Activated CD4-positive, alpha-beta T cell treated with anti-CD3 and anti-CD28 coated beads, Interleukin-2, amount 50 U/mL, for 16 hours (primary cell): Measurements from ENCODE around the gene RACK1.
A peak's percentile ranks its signal among the peaks of the same experiment; 100 is the strongest.

ENCODE experiments used
- DNase-seq: peaks from one replicate; pipeline ENCODE4 v3.0.0-alpha.2; 2020

The RACK1 gene

DNA sequence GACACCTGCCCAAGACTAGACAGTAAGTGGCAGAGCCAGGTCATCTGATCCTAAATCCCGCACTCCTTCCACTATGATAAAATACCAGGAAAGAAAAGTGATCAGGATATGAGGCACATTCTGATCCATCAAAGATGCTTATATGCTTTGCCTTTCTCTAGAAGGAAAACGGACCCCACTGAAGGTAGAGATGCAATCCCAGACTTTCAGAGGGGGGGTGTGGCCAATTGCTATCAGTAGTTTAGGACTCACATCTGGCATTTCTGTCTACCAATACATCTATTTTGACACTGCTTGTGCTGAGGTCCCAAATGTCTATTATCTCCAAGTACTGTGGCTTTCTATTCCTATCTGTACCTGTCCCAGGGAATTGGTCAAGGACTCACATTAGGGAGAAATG is 15.6 kb upstream of the RACK1 start:
- DNase-seq, result no peak

DNA sequence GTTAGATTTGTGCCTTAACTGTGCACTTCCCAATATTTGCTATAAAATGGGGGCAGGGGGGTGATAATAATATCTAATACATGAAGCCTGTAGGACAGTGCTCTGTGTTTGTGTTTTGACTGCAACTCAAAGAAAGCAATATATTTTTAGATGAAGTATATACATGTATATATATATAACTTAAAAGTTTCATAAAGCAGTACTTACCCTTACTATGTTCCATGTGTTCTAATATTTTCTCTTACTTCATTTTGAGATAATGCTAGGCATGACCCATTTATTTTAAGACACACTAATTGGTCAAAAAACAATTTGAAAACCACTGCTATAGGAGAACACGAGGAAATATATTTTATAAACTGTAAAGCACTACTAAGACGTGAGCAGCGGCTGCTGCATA is 14.9 kb upstream of the RACK1 start:
- no peak for DNase-seq

DNA sequence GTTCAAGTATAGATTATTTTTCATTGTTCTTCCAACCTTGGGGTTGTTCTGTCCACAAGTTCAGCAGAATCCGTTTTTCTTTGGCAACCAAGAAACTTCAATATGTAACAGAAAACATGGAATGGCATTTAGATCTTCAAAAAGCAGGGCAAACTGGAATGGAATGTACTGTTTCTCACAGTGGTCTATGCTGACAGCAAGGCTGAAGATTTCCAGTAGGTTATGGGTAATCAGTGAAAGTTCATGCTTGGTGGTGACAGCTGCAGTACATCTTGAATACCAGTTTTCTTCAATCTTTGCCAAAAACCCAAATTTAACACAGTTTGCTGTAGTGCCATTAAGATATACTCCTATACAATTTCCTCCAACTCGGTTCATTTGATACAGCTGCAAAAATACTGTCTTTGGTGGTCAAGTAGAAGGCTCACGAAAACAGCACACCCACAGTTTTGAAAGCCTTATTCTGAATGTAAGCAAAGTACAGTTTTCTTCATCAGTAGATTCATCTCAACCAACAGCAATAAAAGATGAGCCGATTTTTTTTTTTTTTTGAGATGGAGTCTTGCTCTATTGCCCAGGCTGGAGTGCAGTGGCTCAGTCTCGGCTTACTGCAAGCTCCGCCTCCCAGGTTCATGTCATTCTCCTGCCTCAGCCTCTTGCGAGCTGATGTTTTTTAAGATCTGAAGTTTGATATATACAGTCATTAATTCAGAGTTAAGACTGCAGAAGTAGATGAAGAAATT is 12.3 kb upstream of the RACK1 start:
- no peak for DNase-seq

DNA sequence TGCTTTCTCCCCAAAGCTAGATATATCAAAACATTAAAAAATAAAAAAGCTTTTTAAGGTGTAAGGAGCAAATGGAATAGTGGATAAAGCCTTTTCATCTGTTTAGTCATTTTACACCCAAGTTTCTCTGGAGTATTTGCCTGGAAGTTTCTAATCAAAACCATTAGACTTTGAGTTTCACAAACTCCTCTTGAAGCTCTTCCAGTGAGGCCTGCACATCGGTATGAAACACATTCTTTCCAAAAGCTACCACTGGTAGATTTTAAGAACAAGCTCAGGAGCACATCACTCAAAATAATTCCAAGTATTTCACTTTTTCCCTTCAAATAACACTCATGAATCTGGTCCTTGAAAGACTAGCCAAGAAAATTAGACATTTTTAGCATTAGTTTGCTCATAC is 11.6 kb upstream of the RACK1 start:
- DNase-seq, result no peak

DNA sequence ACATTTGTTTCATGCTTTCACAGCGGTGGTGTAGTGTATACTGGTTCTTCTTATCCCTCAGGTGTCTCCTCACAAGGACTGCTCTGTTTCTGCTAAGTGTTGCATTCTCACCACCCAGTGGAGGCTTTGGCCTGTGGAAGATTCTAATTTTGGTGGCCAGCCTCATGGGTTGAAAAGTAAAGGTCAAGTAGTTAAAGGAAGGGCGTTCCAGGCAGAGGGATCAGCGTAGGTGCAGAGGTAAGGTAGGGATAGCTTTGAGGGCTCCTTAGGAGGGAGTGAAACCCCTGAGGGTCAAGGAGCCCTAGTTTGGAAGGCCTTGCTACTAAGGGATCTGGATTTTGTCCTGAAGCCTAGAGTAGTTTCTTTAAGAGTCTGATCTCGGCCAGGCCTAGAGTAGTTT is 4.6 kb upstream of the RACK1 start:
- no peak for DNase-seq

DNA sequence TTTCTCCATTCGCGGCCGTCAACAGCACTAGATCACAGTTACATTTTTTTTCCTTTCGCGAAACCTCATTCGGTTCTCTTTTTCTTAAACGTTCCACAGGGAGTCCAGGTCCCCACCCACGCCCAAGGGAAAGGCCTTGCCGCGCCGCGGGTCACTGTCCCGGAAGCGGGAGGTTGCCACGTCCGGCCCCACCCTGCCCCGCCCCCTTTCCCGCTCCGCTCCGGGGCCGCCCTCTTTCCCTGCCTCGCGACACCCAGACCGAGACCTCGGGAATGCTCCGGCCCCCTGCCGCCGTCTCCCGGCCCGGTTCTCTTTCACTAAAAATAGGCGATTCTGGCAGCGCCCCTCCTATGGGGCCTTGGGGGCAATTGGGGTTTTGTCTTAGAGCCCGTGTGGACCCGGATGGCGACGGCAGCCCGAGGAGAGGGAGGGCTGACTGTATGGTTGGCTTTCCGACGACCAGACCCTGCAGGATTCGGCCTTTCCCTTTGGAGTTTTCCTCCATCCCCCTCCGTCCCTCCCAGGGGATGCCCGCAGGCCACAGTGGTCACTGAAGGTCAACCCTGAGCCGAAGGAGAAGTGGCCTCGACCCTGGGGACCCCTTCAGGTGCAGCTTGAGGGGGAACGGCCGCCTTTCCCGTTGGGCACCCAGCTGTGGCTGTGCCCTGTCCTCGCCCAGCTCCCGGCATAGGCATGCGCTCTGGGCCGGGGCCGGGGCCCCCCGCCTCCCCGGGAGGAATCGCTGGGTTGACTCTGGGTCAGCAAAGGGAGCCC is 2.8 kb upstream of the RACK1 start:
- DNase-seq, result peak; percentile 87

DNA sequence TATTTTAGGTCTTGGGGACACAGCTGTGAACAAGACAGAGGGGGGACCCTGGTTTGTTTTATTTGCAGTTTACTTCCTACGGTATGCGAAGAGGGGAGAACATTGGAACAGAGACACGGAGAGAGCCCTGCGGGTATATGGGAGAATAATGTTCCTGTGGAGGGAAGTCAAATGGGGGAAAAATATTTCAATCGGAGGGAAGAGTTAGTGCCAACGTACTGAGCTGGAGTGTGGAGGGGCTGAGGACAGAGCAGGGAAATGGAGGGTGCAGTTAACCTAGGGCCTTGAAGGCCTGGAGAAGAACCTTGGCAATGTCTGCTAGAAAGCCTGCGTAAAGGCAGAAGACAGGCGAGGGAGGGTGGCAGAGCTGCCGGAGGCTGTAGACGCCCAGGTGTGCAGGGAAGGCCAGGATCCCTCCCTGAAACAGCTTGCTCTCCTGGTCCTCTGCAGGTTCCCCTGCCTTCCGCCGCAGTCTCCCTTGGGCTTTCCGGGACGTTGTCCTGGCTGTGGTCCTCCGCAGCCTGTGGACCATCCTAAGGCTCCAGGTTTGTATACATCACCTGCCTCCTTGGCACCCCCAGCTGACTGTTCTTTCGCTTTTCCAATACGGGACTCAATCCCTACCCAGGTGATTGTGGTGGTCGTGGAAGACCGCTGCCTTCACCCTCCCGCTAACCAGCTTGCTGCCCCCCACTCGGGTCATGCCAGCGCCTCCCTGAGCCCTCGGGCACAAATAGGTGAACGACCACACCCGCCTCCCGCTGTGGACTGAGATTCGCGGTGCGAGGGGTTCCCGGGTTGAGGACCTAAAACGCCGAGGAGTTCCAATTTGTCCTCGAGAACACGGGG is 1.9 kb upstream of the RACK1 start:
- no peak for DNase-seq

DNA sequence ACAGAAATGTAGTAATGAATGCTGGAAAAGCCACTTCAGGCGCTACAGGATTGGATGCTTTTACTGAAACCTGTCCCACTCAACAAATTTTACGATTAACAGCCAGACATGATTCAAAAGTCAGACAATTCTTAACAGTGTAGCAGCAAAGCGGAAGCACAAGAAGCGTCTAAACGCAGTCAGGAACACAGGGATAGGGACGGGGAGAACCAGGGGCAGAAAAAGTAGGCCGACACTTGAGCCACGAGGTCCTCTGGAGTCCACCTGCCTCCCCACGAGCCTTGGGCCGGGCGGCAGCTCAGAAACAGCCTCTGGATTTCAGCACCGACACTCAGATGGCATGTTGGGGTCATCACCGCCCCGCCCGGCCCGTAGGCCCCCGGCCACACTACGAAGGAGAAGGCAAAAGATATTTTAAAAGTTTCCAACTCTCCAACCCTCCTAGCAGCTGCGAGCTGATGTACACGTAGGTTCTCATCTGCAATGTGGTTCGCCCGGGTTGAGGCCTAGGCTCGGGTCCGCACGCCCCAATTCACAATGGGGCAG is 615 bp downstream of the RACK1 start:
- DNase-seq, result no peak

DNA sequence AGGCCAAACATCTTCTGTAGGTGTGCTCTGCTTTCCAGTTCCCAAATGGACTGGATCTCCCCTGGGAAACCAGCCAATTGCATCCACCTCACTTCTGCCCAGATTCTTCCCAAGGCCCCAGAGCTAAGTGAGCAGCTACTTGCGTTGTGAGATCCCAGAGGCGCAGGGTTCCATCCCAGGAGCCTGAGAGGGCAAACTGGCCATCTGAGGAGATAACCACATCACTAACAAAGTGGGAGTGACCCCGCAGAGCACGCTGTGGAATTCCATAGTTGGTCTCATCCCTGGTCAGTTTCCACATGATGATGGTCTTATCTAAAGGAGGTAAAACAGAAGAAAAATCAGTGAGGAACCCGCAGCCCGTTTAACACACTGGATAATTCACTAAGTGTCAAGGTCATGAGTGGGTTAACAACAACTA is 1.7 kb downstream of the RACK1 start:
- DNase-seq, result no peak

DNA sequence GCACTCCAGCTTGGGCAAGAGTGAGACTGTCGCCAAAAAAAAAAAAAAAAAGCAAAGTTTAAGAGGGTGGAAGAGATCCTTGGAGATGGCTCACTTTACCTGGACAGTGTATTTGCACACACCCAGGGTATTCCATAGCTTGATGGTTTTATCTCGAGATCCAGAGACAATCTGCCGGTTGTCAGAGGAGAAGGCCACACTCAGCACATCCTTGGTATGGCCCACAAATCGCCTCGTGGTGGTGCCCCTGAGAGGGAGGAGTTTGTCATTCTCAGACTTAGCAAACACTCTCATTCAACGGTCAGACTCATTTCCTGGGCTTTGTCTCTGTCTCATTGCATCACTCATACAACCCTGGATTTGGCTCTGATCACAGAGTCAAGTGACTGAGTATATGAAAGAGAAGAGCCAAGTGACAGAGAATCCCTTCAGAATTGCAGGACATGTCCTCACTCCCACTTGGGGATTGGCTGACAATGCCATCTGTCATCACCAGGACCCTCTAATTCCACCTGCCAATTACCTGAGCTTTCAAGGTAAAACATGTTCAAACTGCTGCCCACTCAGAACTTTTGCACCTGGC is 2.2 kb downstream of the RACK1 start:
- peak; percentile 89 for DNase-seq

DNA sequence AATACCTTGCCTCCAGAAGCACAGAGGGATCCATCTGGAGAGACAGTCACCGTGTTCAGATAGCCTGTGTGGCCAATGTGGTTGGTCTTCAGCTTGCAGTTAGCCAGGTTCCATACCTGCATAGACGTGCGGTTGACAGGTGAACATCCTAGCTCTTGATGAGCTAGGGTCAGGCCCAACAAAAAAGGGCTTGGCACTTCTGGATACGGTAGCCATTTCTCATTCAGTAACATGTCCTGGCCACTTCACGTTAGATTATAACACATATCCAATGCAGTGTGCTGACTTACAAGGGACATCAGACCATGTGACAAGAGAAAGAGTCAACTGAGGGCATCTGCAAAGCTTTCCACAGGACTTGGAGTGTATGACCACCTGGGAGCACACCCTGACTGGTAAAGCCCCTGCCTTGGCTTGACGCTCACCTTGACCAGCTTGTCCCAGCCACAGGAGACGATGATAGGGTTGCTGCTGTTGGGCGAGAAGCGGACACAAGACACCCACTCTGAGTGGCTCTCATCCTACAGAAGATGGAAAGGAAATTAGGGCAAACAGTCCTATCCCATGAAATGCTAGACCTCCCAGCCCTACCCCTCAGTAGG is 4.5 kb downstream of the RACK1 start:
- DNase-seq, result no peak

DNA sequence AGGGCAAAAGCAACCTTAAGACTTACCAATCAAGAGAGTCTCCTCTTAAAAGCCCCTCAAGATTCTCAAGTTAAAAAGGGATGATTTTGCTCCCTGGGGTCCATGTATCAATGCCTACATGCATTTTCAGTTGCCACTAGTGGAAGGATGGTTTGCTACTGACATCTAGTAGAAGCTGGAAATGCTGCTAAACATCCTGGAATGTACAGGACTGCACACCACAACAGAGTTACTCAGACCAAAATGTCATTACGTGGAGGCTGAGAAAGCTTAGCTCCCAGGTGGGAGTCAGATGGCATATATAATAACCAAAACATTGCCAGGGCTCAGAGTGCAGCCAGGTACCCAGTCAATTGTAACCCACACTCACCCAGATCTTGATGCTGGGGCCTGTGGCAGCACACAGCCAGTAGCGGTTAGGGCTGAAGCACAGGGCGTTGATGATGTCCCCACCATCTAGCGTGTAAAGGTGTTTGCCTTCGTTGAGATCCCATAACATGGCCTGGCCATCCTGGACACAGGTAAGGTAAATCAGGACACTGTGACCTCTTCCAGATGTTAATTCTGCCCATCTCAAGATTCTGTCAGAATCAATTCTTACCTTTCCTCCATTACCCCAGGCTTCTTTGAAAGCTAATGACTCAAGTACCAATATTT is 5.8 kb downstream of the RACK1 start:
- no peak for DNase-seq

DNA sequence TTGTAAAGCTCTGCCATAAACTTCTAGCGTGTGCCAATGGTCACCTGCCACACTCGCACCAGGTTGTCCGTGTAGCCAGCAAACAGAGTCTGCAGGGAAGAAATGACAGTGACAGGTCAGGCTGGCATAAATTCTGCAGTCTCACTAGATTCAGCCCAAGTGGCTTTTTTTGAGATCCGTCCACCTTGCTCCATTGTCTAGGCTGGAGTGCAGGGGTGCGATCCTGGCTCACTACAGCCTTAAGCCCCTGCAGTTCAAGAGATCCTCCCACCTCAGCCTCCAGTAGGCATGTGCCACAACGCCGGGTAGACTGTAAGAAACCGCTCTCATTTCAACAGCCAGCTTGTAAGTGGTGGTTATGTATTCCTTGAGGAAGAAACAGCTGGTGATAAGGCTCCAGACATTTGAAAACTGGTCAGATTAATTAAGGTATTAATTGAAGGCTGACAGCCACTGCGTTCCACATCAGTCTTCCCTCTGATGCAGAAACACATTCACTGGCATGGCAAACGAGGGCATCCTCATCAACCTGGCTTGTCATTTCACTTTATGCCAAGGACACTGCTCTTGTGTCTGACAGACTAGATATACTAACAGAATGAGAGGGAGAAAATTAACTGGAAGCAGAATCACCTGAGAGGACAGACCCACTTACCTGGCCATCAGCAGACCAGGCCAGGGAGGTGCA is 6.6 kb downstream of the RACK1 start:
- no peak for DNase-seq

DNA sequence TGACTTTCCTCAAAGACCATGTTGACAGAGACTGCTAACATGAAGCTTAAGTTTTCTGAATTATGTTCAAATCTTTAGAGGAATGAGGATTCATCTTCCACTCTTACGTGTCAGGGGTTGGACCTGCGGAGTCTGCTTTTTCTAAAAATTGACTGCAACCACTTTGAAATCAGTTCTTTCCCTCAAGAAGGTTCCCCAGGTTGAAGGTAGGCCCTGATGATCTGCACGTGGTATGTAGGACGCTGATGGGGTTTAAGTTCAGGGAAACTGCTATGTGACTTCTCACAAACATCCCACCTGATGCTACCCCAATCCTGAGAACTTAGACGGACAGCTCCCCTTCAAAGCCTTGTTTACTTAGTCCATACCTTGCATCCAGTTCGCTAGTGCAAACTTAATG is 7.2 kb downstream of the RACK1 start:
- no peak for DNase-seq

DNA sequence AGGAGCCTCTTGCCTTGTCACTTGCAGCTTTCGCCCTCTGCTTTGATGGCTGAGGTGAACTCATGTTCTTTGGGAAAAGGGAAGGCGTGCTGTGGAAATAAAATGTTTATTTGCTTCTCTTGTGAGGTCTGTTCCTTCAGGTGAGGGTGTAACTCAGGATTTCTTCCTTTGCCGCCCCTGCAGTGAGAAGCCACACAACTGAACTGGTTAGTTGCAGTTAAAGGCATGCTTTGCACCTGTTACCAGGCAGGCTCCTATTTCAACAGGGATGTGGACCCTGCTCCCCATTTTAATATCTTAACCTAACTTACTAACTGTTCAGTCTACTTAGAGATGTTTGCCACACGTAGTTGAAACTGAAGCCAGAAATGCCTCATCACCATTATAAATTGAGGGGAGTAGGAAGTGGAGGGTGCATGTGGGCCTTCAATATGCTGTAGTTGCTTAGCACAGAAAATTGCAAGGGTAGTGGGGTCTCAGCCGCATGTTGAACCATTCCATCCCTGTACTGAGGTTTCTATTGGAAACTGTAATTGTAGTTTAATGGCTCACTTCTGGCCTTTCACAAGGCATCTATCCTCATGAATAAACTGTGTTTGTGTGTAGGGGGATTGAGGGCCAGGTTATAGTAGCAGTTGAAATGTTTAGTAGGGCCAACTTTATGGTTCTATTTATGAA is 7.9 kb downstream of the RACK1 start:
- DNase-seq, result no peak

DNA sequence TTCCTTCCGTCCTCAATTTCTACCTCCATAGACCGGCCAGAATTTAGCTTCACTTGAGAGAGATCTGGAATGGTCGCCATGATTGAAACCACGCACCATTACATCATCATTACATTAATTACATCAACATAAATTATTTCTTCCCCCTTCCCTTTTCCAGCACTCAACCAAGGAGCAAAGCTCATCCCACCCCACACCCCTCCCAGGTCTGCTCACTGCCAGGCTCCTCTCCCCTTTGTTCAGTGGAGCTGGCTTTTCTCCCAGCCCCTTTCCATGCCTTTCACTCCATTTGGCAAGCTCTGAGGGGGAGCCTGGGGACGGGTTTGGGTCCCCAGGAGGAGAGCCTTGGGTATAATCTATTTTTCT is 8.4 kb downstream of the RACK1 start:
- no peak for DNase-seq

DNA sequence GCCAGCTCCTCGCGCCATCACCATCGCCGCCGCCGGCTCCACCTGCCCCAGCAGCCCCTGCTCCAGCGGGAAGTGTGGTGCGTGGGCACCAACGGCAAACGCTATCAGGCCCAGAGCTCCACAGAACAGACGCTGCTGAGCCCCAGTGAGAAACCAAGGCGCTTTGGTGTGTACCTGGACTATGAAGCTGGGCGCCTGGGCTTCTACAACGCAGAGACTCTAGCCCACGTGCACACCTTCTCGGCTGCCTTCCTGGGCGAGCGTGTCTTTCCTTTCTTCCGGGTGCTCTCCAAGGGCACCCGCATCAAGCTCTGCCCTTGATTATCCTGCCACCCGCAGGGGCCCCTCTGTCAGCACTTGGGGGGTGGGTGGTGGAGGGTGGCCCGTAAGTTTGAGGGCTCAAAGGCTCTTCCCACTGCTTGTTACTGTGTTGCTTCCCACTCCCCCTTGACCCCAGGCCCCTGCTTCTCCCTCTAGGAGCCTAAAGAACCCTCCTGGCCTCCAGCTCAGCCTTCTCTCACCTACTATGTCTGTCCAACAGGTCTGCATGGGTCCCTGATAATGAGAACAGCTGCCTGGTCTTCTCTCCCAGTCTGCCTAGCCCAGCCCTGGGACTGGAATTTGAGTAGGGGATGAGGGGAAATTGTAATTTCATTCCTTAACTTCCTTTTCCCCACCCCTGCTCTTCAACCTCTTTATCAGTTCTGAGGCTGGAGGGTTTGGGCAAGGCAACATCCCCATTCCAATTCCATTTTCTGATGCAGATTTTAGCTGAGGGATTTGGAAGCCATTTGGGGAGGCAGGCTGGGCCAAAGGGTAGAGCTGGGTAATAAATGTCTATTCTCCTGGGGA is 9.0 kb downstream of the RACK1 start:
- no peak for DNase-seq

DNA sequence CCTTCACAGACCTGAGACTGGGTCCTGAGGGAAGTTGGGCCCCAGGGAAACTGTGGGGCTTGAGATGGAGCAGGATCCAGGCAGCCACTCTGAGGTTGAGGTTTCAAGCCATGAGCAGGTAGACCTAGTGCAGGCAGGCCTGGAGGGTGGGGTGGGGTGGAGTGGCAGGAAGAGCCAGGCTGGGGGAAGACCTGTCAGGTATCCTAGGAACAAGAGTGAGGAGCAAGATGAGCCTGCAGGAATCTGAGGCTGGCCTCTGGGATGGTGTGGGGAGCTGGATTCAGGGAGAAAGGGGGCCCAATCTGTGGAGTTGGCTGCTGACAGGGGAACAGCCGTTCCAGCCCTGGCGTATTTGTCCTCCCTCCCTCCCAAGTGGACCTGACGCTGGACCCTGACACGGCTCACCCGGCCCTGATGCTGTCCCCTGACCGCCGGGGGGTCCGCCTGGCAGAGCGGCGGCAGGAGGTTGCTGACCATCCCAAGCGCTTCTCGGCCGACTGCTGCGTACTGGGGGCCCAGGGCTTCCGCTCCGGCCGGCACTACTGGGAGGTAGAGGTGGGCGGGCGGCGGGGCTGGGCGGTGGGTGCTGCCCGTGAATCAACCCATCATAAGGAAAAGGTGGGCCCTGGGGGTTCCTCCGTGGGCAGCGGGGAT is 9.8 kb downstream of the RACK1 start:
- DNase-seq, result no peak

DNA sequence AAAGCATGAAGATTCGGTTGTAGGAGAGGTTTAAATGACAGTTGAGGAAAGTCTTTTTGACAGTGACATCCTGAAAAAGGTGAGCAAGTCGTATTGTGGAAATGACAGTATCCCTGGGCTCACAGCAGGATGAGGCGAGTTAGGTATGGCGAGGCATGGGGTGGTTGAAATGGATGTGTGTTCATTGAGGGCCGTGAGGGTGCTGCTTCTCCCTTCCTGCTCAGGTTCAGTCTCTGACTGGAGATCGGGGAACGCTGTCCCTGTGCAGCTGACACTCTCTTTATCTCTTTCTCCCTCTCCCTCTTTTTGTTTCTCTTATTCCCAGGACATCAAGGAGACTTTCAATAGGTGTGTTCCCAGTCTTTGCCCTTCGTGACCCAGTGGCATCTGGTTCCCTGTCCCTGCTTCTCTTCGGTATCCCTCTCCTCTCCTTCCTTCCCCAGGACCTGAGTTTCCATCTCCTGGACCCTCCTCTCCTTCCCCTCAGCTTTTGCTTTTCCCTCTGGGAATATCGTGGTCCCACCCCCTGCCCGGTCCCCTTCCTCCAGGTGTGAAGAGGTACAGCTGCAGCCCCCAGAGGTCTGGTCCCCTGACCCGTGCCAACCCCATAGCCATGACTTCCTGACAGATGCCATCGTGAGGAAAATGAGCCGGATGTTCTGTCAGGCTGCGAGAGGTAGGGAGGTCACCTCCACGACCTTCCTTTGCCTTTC is 10.5 kb downstream of the RACK1 start:
- DNase-seq, result no peak
